SK-N-SH (cell line): ENCODE measurements around the gene PLEKHB1. TPM values are rescaled to one million over a fixed set of nuclear protein-coding genes. Genes with fewer than 3 reads are reported as not detected.

Source experiments
- CTCF ChIA-PET: fragments of 300-600, 350-600 bp; formaldehyde crosslinking; extraction: SDS; loops from one replicate; lab custom pipeline; 2021; lab: Yijun Ruan, JAX
- POLR2A ChIA-PET: fragments of 350-600 bp; sonication (Branson Sonifier 250); formaldehyde crosslinking; extraction: SDS; loops from one replicate; lab custom pipeline; 2020; ENCODE audit warnings: antibody characterized with exemption, inconsistent platforms; lab: Yijun Ruan, JAX
- DNase-seq: peaks from one replicate; pipeline ENCODE4 v3.0.0; 2012
- H2AFZ ChIP-seq: fragments of 200-600 bp; sonication (generic); 2 replicates; pipeline ENCODE4 v1.8.1; 2016; ENCODE audit warnings: antibody characterized with exemption, mild to moderate bottlenecking, low read depth
- H3F3A ChIP-seq: fragments of 200-600 bp; sonication (generic); replicated peaks from 2 replicates; pipeline ENCODE3; 2016; ENCODE audit warnings: antibody characterized with exemption, mild to moderate bottlenecking; ENCODE audit not compliant: insufficient read depth
- H3K27ac ChIP-seq, 2 experiments: fragments of 200-500 bp in 1 of 2; fragments of 200-600 bp in 1 of 2; sonication (Bioruptor generic) in 1 of 2; sonication (generic), shearing (Covaris generic) in 1 of 2; 2 replicates each; pipeline versions ENCODE4 v1.5.1 to v1.6.1; 2014 to 2016; ENCODE audit warnings: low read depth in 2 of 2, inconsistent platforms in 1 of 2, low read length in 1 of 2, mild to moderate bottlenecking in 1 of 2, mixed read lengths in 1 of 2
- H3K27me3 ChIP-seq: fragments of 200-600 bp; sonication (generic), shearing (Covaris generic); 2 replicates; pipeline ENCODE4 v1.6.1; 2016; ENCODE audit warnings: mixed run types; ENCODE audit not compliant: insufficient read depth
- H3K36me3 ChIP-seq, 2 experiments: fragments of 200-500 bp in 1 of 2; fragments of 200-600 bp in 1 of 2; sonication (Bioruptor generic) in 1 of 2; sonication (generic) in 1 of 2; replicated peaks in 1 of 2; 2 replicates each; pipeline versions ENCODE3 to v1.5.1; 2014 to 2016; ENCODE audit warnings: low read length in 1 of 2, mild to moderate bottlenecking in 1 of 2; ENCODE audit not compliant: insufficient read depth in 2 of 2, control insufficient read depth in 1 of 2
- H3K4me1 ChIP-seq, 2 experiments: fragments of 200-500 bp in 1 of 2; fragments of 200-600 bp in 1 of 2; sonication (Bioruptor generic) in 1 of 2; sonication (generic), shearing (Covaris generic) in 1 of 2; 2 replicates each; pipeline versions ENCODE4 v1.5.1 to v1.6.1; 2014 to 2016; ENCODE audit warnings: low read depth in 1 of 2, low read length in 1 of 2, mixed run types in 1 of 2; ENCODE audit not compliant: insufficient read depth in 2 of 2, control insufficient read depth in 1 of 2
- H3K4me2 ChIP-seq: fragments of 200-600 bp; sonication (generic), shearing (Covaris generic); 2 replicates; pipeline ENCODE4 v1.6.1; 2017; ENCODE audit warnings: mixed run types
- H3K4me3 ChIP-seq, 2 experiments: fragments of 200-500 bp in 1 of 2; fragments of 200-600 bp in 1 of 2; sonication (Bioruptor generic) in 1 of 2; sonication (generic), shearing (Covaris generic) in 1 of 2; 2 replicates each; pipeline versions ENCODE4 v1.5.1 to v1.8.1; 2014 to 2016; ENCODE audit warnings: low read depth in 2 of 2, inconsistent platforms in 1 of 2, low read length in 1 of 2, mild to moderate bottlenecking in 1 of 2, mixed read lengths in 1 of 2, moderate library complexity in 1 of 2
- H3K79me2 ChIP-seq: fragments of 200-600 bp; sonication (generic); 2 replicates; pipeline ENCODE4 v1.8.1; 2017; ENCODE audit warnings: mild to moderate bottlenecking; ENCODE audit not compliant: insufficient read depth
- H3K9ac ChIP-seq: fragments of 200-600 bp; sonication (generic); 2 replicates; pipeline ENCODE4 v1.6.1; 2017; ENCODE audit warnings: mixed run types
- H3K9me2 ChIP-seq: fragments of 200-600 bp; sonication (generic); 2 replicates; pipeline ENCODE4 v1.6.1; 2017; ENCODE audit warnings: mixed run types
- H3K9me3 ChIP-seq: fragments of 200-600 bp; sonication (generic); 2 replicates; pipeline ENCODE4 v1.6.1; 2017; ENCODE audit warnings: mixed run types, mild to moderate bottlenecking, moderate library complexity
- H4K20me1 ChIP-seq: fragments of 200-600 bp; sonication (generic); 2 replicates; pipeline ENCODE4 v1.6.1; 2017; ENCODE audit warnings: mild to moderate bottlenecking, mixed run types; ENCODE audit not compliant: insufficient read depth
- EP300 ChIP-seq, 2 experiments: IDR thresholded peaks; 2 replicates each; pipeline versions ENCODE4 v1.4.0 to v1.6.1; 2012; ENCODE audit warnings: borderline replicate concordance in 1 of 2, low read depth in 1 of 2, low read length in 1 of 2
- EZH2phosphoT487 ChIP-seq: fragments of 200-600 bp; sonication (generic); IDR thresholded peaks from 2 replicates; pipeline ENCODE4 v1.6.1; 2017; ENCODE audit warnings: low read depth, mixed run types, mild to moderate bottlenecking, antibody characterized with exemption, moderate library complexity, borderline replicate concordance
- FOSL2 ChIP-seq: IDR thresholded peaks from 2 replicates; pipeline ENCODE4 v1.4.0; 2012; ENCODE audit warnings: low read depth, mild to moderate bottlenecking, moderate library complexity, borderline replicate concordance
- GATA2 ChIP-seq: sonication (generic); formaldehyde crosslinking; IDR thresholded peaks from 2 replicates; pipeline ENCODE4 v1.5.0; 2020; ENCODE audit warnings: mild to moderate bottlenecking, missing genetic modification reagents
- JUND ChIP-seq: IDR thresholded peaks from 2 replicates; pipeline ENCODE4 v1.4.0; 2012
- MEF2A ChIP-seq: IDR thresholded peaks from 2 replicates; pipeline ENCODE4 v1.4.0; 2012; ENCODE audit warnings: low read depth, borderline replicate concordance
- MXI1 ChIP-seq: IDR thresholded peaks from 2 replicates; pipeline ENCODE4 v1.6.1; 2012; ENCODE audit warnings: mild to moderate bottlenecking, low read depth, low read length, improper control_type of control experiment
- NFIC ChIP-seq: IDR thresholded peaks from 2 replicates; pipeline ENCODE4 v1.4.0; 2012; ENCODE audit warnings: borderline replicate concordance
- PBX3 ChIP-seq: IDR thresholded peaks from 2 replicates; pipeline ENCODE4; 2012
- REST ChIP-seq: IDR thresholded peaks from 2 replicates; pipeline ENCODE4 v1.6.1; 2012; ENCODE audit warnings: mild to moderate bottlenecking, low read depth, low read length, moderate library complexity
- RFX5 ChIP-seq: IDR thresholded peaks from 2 replicates; pipeline ENCODE4 v1.6.1; 2012; ENCODE audit warnings: mild to moderate bottlenecking, improper control_type of control experiment, low read length
- TCF12 ChIP-seq: IDR thresholded peaks from 2 replicates; pipeline ENCODE4 v1.4.0; 2012
- YY1 ChIP-seq: IDR thresholded peaks from 2 replicates; pipeline ENCODE4 v1.4.0; 2012; ENCODE audit warnings: low read depth, mild to moderate bottlenecking
- WGBS: methylation state at CpG from one replicate; pipeline ENCODE4 v1.1.6; 2017; ENCODE audit warnings: low lambda C conversion rate; 5-methylcytosine and 5-hydroxymethylcytosine counted together
- polyA plus RNA-seq, 3 experiments: library from polyadenylated mRNA; depleted of rRNA; stranded (reverse); fragments of >200 nt; gene quantifications; 2 replicates each; pipeline ENCODE4 v1.2.3, GENCODE V29; 2012

PLEKHB1 gene
- polyA plus RNA-seq, 1 of the 3 experiments (the other 2 are of a cell fraction), result 10.2 TPM

DNA sequence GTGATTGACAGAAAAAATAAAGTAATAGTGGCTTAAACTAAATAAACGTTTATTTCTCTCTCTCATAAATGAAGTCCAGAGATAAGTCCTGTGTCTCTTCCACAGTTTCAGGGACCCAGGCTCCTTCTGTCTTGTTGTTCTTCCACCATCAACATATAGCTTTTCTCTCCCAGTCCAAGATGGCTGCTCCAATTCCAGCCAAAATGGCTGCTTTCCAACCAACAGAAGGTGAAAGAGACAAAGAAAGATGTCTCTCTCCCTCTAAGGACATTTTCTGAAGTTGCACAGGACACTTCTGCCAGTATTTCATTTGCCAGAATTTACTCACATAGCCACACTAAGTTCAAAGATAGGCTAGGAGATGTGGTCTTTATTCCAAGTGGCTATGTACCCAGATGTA, 9.4 kb upstream of the PLEKHB1 start:
- Histone ChIP-seq H3K79me2 (no peaks in the 10 kb centered on the region), H3K4me3 (no peak overlapping the region), H3K9me3 (no peaks in the 10 kb centered on the region), H3F3A (no peaks in the 10 kb centered on the region), H3K27me3 (no peaks in the 10 kb centered on the region), H3K27ac (no peak overlapping the region), H3K4me1 (no peaks in the 10 kb centered on the region), H3K4me2 (no peak overlapping the region), H4K20me1 (no peaks in the 10 kb centered on the region), H2AFZ (peak overlapping the region; percentile 81), H3K9me2 (no peaks in the 10 kb centered on the region), H3K36me3 (no peaks in the 10 kb centered on the region), H3K9ac (no peak overlapping the region)
- 38% methylated on average over 1 of the region's 1 CpG for WGBS
- no peak for DNase-seq
- TF ChIP-seq YY1, result peak; percentile 72; the same call in 1 of the 2 replicates
- TF ChIP-seq EZH2phosphoT487, result no peak
- CTCF ChIA-PET, result interaction anchor here (1.1 to 3.5 kb wide), 3 partner anchors 10 to 234 kb away, joined by 3 to 12 read pairs (median 3); no protein-coding TSS in a partner anchor
- POLR2A ChIA-PET, result interaction anchor here (0.6 kb wide), 1 partner anchor 14 kb away, joined by 3 read pairs; no protein-coding TSS in a partner anchor

GRCh38 chr11:73640592-73640991, 5.8 kb upstream of the PLEKHB1 start:
- 39% methylated on average over 2 of the region's 2 CpGs for WGBS
- POLR2A ChIA-PET, result no interaction called here

More at GRCh38 chr11:73640592-73640991, 5.8 kb upstream of the PLEKHB1 start:
- Histone ChIP-seq H3K4me2 (no peak overlapping the region), H3F3A (no peaks in the 10 kb centered on the region), H3K4me3 (no peak overlapping the region), H3K27me3 (no peaks in the 10 kb centered on the region), H3K79me2 (no peaks in the 10 kb centered on the region), H3K27ac (no peak overlapping the region), H3K9ac (no peak overlapping the region), H2AFZ (no peak overlapping the region), H3K4me1 (no peaks in the 10 kb centered on the region), H4K20me1 (no peaks in the 10 kb centered on the region), H3K9me3 (no peaks in the 10 kb centered on the region), H3K36me3 (no peaks in the 10 kb centered on the region), H3K9me2 (no peaks in the 10 kb centered on the region)
- CTCF ChIA-PET, result interaction anchor here (0.8 to 7.6 kb wide), 5 partner anchors 14 to 290 kb away, joined by 3 to 35 read pairs (median 4); no protein-coding TSS in a partner anchor
- TF ChIP-seq JUND, result no peak
- no peak for TF ChIP-seq NFIC
- TF ChIP-seq GATA2 (CRISPR knock-in tag), result no peak
- TF ChIP-seq MEF2A, result no peak
- TF ChIP-seq PBX3, result no peak
- no peak for TF ChIP-seq TCF12
- TF ChIP-seq REST, result no peak
- TF ChIP-seq RFX5, result no peak
- TF ChIP-seq FOSL2, result no peak
- TF ChIP-seq EP300 (IDR thresholded peaks at IDR 0.05; ENCODE audit: borderline replicate concordance in 1 of 2, low read depth in 1 of 2, low read length in 1 of 2), result no peak
- no peak for TF ChIP-seq MXI1
- no peak for DNase-seq
